Glomerular visceral epithelial cell (primary cell): Measurements from ENCODE around the gene AP3B1.
"Not testable (repeated sequence)": the region's sequence is repeated elsewhere in the genome, so short reads cannot be mapped to it uniquely, and the experiment has no call there.

ENCODE experiments used
- DNase-seq: peaks from one replicate; pipeline ENCODE4 v3.0.0-alpha.2; 2016; ENCODE audit errors: extremely low spot score

Gene AP3B1

GRCh38 chr5:78245136-78245535 is 49.4 kb downstream of the AP3B1 start:
- no peak for DNase-seq

DNA sequence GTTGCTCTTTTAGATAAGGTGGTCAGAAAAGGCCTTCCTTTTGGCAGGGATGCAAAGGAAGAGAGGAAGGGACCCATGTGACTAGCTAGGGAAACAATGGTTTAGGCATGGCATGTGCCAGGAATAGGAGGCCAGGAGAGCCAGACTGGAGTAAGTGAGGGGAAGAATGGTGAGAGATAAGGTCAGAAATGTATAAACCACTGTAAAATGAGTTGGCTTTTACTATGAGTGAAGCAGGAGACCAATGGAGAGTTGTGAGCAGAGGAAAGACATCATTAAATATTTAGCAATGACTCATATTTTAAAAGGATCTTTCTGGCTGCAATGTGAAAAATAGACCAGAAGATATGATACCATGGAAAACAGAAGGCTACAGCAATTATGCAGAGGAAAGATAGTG is 50.9 kb downstream of the AP3B1 start:
- peak; percentile 15 for DNase-seq

- DNase-seq = no peak
Measured at GRCh38 chr5:78243091-78243490, 51.4 kb downstream of the AP3B1 start.

DNA sequence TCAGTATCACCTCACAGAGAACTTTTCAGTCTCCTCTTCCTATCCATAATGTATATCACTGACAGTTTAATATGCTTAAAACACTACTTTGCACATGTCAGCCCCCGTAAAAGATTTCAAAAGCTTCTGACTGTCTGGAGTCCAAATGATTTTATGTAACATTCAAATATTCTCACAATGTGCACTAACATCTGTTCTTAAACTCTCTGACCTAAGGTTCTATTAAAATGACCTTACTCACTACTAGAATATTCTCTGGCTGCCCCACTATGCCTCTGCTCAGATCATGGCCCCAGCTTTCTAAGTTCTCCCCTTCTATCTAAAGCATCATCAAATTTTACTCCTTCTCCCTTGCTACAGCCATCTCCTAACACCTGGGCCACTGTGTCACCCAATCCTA is 52.5 kb downstream of the AP3B1 start:
- DNase-seq = no peak

GRCh38 chr5:78237911-78238310 is 56.6 kb downstream of the AP3B1 start:
- no peak for DNase-seq

DNA sequence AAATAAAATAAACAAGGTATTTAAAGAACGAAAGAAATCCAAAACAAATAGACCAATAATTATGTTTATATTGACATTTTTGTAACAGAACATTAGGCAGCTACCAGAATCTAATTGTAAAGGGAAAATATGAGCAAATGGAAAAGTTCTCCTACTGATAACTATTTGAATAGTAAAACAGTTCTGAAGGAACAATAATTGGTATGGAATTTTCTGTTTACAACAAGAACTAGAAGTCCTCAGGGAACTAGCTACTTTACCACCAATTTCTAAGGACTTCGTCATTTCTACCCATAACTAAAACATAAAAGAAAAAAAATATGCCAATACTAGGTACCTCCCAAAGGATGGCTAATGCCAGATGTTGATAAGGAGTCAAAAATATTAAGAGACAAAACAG is 58.5 kb downstream of the AP3B1 start:
- DNase-seq = no peak

DNA sequence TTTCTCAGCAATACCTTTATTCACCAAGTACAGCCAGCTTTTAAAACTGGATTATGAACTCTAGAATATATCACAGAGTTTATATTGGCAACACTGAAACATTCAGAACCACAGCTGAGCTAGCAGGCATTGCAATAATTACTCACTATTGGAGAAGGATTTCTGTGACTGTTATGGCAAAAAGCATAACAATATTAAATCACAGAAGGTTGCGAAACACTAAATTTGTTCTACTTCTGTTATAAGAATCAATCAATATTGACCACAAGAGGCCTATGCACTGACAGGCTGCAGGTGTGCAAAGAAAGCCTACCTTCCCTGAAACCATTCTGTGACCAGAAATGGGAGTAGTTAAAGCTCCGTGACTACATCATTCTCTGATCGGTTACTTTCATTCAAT is 59.2 kb downstream of the AP3B1 start:
- DNase-seq = no peak

GRCh38 chr5:78234804-78235203 is 59.7 kb downstream of the AP3B1 start:
- DNase-seq = no peak

- no peak for DNase-seq
Measured at GRCh38 chr5:78232163-78232562, 62.3 kb downstream of the AP3B1 start.

GRCh38 chr5:78224358-78224757 is 70.1 kb downstream of the AP3B1 start:
- DNase-seq = no peak

- DNase-seq = no peak
Measured at GRCh38 chr5:78221964-78222451, 72.5 kb downstream of the AP3B1 start.

GRCh38 chr5:78221467-78221866 is 73.0 kb downstream of the AP3B1 start:
- no peak for DNase-seq

- peak; percentile 81 for DNase-seq
Measured at GRCh38 chr5:78215972-78216371, 78.5 kb downstream of the AP3B1 start.

DNA sequence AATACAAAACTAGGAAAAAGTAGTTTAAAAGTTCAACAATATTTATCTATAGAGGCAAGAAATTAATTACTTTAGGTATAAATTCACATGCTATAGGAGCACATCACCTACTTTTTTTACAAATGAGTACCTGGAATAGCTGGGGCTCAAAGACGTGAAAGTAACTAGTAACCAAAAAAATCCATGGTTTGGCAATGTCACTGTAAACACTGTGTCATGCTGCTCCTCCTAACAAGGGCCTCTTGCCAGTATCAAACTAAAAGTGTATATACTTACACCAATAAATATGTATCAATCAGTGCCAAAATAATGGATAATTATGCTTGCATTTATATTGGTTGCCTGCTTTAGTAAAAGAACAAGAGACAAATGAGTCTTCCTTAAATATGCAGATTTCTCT is 78.9 kb downstream of the AP3B1 start:
- no peak for DNase-seq

DNA sequence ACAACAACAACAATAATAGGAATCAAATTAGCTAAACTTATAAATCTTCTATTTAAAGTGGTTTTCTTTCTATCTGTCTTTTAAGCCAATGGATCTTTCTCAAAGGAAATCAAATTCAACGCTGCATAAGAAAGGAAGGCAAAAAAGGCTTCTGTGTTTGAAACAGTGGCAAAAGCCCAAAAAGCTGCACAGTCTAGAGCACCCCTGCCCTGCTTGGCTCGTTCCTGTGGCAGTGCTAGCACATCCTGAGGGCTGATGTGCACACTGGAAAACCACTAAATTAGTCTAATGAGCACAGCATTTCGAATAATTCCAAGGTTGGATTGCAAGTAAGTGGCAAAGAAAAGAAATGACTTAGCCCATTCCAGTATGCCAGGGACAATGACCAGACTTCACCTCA is 80.7 kb downstream of the AP3B1 start:
- DNase-seq = no peak

DNA sequence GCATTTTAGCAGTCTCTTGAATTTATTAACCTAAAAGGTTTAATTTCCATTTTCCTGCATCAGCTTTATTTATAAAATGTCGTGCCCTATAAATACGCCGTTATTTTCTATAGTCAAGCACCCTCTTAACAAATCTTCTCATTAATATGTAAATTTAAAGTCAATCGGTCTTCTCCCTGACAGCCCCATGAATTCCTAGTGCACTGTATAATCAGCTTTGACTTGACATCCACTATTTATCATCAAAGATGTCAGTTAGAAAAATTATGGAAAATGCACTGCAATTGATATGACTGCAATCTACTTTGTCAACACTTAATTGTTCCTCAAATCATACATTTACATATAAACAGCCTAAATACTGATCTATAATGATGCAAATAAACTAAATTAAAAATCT is 83.4 kb downstream of the AP3B1 start:
- no peak for DNase-seq

DNA sequence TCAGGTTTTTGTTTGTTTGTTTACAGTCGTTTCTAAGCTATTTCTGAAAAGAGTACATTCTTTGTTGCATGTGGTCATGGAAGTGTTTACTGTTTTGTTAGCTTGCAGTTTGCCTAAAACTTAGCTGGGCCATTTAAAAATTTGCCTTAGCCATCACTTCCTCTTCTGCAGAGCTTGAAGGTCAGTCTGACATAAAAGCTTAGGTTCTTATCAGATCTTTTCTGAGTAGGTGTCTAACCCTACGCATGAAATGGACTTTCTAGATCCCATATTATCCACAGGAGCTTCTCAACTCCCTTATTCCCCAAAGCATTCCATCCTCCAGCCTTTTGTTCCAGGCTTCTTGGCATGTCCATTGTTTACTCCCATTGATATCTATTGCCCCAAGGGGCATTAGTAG is 90.3 kb downstream of the AP3B1 start:
- DNase-seq = no peak

DNA sequence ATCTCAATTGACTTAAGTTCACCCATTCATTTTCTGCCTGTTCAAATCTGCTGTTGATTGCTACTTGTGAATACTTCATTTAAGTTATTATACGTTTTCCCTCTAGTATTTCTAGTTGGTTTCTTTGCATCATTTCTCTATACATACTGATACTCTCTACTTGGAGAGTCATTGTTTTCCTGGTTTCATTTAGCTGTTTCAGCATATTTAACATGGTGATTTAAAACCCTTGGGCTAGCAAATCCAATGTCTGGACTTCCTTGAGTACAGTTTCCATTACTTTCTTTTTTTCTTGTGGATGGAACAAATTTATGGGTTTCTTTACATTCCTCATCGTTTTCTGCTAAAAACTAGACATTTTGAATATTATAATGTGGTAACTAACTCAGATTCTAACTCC is 90.7 kb downstream of the AP3B1 start:
- no peak for DNase-seq

GRCh38 chr5:78190402-78190801 is 104.1 kb downstream of the AP3B1 start:
- no peak for DNase-seq

- DNase-seq = not testable (repeated sequence)
Measured at GRCh38 chr5:78188681-78189080, 105.8 kb downstream of the AP3B1 start.

DNA sequence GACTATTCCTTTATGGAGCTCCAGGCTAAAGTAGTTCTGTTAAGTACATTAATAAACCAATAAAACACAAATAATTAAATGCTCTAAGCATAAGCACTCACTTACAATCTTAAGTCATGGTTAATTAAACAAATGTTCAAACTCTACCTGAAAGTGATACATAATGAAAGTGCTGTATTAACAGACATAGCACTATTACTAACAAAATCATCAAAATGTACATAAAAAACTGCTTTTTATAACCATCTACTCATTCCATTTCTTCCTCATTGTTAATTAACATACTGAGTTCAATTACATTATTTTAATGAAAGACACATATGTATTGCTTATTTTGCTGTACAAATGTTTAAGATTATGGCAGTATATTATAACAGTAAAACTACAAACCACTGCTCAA is 107.3 kb downstream of the AP3B1 start:
- no peak for DNase-seq

DNA sequence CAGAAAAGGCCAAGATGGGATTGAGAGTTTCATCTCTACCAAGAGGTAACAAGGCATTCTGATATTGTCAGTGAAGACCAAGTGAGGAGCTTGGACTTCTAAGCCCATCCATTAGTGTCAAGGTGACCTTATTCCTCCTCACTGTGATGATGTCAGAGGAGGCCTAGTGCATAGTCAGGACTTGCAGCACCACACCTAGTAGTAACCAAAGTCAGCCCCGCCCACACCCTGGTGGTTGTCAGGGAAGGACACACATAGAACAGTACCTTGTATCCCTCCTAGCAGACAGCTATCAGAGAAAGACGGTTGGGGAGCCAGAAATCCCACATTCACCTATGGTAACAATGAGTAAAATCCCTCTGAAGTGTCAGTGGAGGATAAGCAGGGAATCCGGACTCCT is 111.7 kb downstream of the AP3B1 start:
- no peak for DNase-seq

DNA sequence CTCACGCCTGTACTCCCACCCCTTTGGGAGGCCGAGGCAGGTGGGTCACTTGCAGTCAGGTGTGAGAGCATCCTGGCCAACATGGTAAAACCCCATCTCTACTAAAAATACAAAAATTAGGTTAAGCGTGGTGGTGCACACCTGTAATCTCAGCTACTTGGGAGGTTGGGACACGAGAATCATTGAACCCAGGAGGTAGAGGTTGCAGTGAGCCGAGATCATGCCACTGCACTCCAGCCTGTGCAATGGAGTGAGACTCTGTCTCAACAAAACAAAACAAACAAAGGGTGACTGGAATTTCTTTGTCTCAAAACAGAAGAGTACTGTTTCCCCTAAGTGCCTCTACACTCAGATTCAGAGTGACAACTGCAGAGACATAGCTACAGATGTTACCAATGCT is 116.1 kb downstream of the AP3B1 start:
- DNase-seq = no peak

DNA sequence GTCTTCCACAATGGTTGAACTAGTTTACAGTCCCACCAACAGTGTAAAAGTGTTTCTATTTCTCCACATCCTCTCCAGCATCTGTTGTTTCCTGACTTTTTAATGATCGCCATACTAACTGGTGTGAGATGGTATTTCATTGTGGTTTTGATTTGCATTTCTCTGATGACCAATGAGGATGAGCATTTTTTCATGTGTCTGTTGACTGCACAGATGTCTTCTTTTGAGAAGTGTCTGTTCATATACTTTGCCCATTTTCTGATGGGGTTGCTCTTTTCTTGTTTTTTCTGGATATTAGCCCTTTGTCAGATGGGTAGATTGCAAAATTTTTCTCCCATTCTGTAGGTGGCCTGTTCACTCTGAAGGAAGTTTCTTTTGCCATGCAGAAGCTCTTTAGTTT is 124.2 kb downstream of the AP3B1 start:
- DNase-seq = not testable (repeated sequence)
